HG03103 (cell line): Measurements from ENCODE around the gene UBE2L3.
"Not testable (repeated sequence)": the region's sequence is repeated elsewhere in the genome, so short reads cannot be mapped to it uniquely, and the experiment has no call there.

ENCODE experiments used
- ATAC-seq: cut with Tn5 transposase; IDR thresholded peaks from one replicate; pipeline ENCODE4 v1.9.1; 2021; ENCODE audit warnings: low read depth; ENCODE audit not compliant: unreplicated experiment

The UBE2L3 gene

GRCh38 chr22:21567456-21568346, at the start of gene UBE2L3:
Gene UBE2L3 (plus strand): TSS chr22:21567714. CDS start chr22:21567745, 31 bp downstream.
- peak; percentile 52 for ATAC-seq

GRCh38 chr22:21526705-21527500, 40.6 kb upstream of the UBE2L3 start:
- ATAC-seq, result not testable (repeated sequence)

- ATAC-seq, result not testable (repeated sequence)
These were observed 36.0 kb upstream of the UBE2L3 start for GRCh38 chr22:21531525-21531924.

- ATAC-seq, result not testable (repeated sequence)
These were observed 34.5 kb upstream of the UBE2L3 start for GRCh38 chr22:21532863-21533648.

- ATAC-seq, result not testable (repeated sequence)
These were observed 27.7 kb upstream of the UBE2L3 start for GRCh38 chr22:21539862-21540261.

GRCh38 chr22:21544432-21545322, 22.8 kb upstream of the UBE2L3 start:
- ATAC-seq, result not testable (repeated sequence)

GRCh38 chr22:21549558-21549957, 18.0 kb upstream of the UBE2L3 start:
- ATAC-seq, result not testable (repeated sequence)

GRCh38 chr22:21550008-21550677, 17.4 kb upstream of the UBE2L3 start:
- peak; percentile 48 for ATAC-seq

- not testable (repeated sequence) for ATAC-seq
These were observed 16.9 kb upstream of the UBE2L3 start for GRCh38 chr22:21550678-21551047.

- ATAC-seq, result not testable (repeated sequence)
These were observed 16.2 kb upstream of the UBE2L3 start, which contains the start of gene RIMBP3C for GRCh38 chr22:21551361-21551760. Gene RIMBP3C (minus strand): TSS chr22:21551461. CDS start chr22:21550976, 485 bp downstream.

- not testable (repeated sequence) for ATAC-seq
These were observed 8.0 kb upstream of the UBE2L3 start for GRCh38 chr22:21559345-21560125.

- ATAC-seq, result not testable (repeated sequence)
These were observed 6.9 kb upstream of the UBE2L3 start for GRCh38 chr22:21560657-21561056.

- no peak for ATAC-seq
These were observed 3.6 kb upstream of the UBE2L3 start for GRCh38 chr22:21563912-21564311.

GRCh38 chr22:21564411-21564810, 3.1 kb upstream of the UBE2L3 start:
- no peak for ATAC-seq

GRCh38 chr22:21568347-21569075, 997 bp downstream of the UBE2L3 start:
- ATAC-seq, result peak; percentile 29

GRCh38 chr22:21569076-21569427, 1.5 kb downstream of the UBE2L3 start:
- ATAC-seq, result not testable (repeated sequence)

- no peak for ATAC-seq
These were observed 2.1 kb downstream of the UBE2L3 start for GRCh38 chr22:21569459-21570170.
